HUES64 (cell line): ENCODE measurements around the gene MICALL1.

Source experiments
- H3K27ac ChIP-seq: 2 replicates; pipeline ENCODE4 v1.7.0; 2013; ENCODE audit warnings: low read depth, low read length, inconsistent platforms
- H3K27me3 ChIP-seq: 2 replicates; pipeline ENCODE4 v1.6.1; 2013; ENCODE audit warnings: mild to moderate bottlenecking, low read length; ENCODE audit not compliant: insufficient read depth
- H3K36me3 ChIP-seq: 2 replicates; pipeline ENCODE4 v1.6.1; 2013; ENCODE audit warnings: mild to moderate bottlenecking, low read length; ENCODE audit not compliant: insufficient read depth
- H3K4me1 ChIP-seq: 2 replicates; pipeline ENCODE4 v1.6.1; 2013; ENCODE audit warnings: mild to moderate bottlenecking, low read length, moderate library complexity; ENCODE audit not compliant: insufficient read depth
- H3K4me3 ChIP-seq: 2 replicates; pipeline ENCODE4 v1.5.1; 2013; ENCODE audit warnings: mild to moderate bottlenecking, low read length, moderate library complexity
- H3K9ac ChIP-seq: 2 replicates; pipeline ENCODE4 v1.6.1; 2013; ENCODE audit warnings: mild to moderate bottlenecking, low read depth, low read length
- H3K9me3 ChIP-seq: 2 replicates; pipeline ENCODE4 v1.6.1; 2013; ENCODE audit warnings: low read depth, low read length; ENCODE audit not compliant: insufficient read depth
- WGBS: fragments of 150-250, 120-280 bp; methylation state at CpG from one replicate; pipeline ENCODE4 v1.1.7; 2013; ENCODE audit warnings: missing lambda C conversion rate; 5-methylcytosine and 5-hydroxymethylcytosine counted together

The MICALL1 gene

GRCh38 chr22:37922191-37922590, 16.1 kb downstream of the MICALL1 start:
- Histone ChIP-seq H3K36me3 (peaks cover 65% of the 10 kb centered on the region), H3K27me3 (no peaks in the 10 kb centered on the region)

GRCh38 chr22:37923927-37924326, 17.8 kb downstream of the MICALL1 start:
- no peaks in the 10 kb centered on the region for H3K4me1 ChIP-seq

More at GRCh38 chr22:37922191-37922590, 16.1 kb downstream of the MICALL1 start:
- Histone ChIP-seq H3K4me1 (no peaks in the 10 kb centered on the region), H3K9me3 (no peaks in the 10 kb centered on the region), H3K9ac (no peak overlapping the region), H3K27ac (no peak overlapping the region), H3K4me3 (no peak overlapping the region)
- WGBS, result 95% methylated on average over 11 of the region's 11 CpGs

GRCh38 chr22:37924386-37925065, 18.4 kb downstream of the MICALL1 start:
- Histone ChIP-seq H3K4me3 (no peak overlapping the region), H3K4me1 (no peaks in the 10 kb centered on the region), H3K36me3 (peaks cover 60% of the 10 kb centered on the region), H3K9ac (no peak overlapping the region), H3K27ac (no peak overlapping the region), H3K9me3 (no peaks in the 10 kb centered on the region), H3K27me3 (no peaks in the 10 kb centered on the region)
- WGBS, result 93% methylated on average over 18 of the region's 18 CpGs

More at GRCh38 chr22:37923927-37924326, 17.8 kb downstream of the MICALL1 start:
- no peak overlapping the region for H3K9ac ChIP-seq
- H3K9me3 ChIP-seq, result no peaks in the 10 kb centered on the region
- WGBS, result 92% methylated on average over 4 of the region's 4 CpGs
- H3K27me3 ChIP-seq, result no peaks in the 10 kb centered on the region
- peaks cover 59% of the 10 kb centered on the region for H3K36me3 ChIP-seq
- no peak overlapping the region for H3K27ac ChIP-seq
- H3K4me3 ChIP-seq, result no peak overlapping the region

DNA sequence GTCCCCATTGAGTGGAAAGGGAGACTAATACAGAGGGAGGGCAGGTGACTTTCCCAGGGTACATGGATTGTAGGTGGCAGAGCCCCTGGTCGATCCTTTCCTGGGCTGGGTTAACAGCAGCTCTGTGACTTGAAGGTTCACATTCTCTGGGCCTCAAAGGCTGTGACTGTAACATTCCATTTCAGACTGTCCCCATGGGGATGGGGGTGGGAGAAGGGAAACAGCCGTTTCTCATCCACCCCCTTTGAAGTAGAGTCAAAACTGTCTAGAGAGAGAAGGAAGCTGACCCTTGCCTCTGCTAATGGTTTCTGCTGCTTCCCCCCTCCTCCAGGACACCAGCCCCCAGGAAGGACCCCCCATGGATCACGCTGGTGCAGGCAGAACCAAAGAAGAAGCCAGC, 19.2 kb downstream of the MICALL1 start:
- Histone ChIP-seq H3K36me3 (peaks cover 54% of the 10 kb centered on the region), H3K27me3 (no peaks in the 10 kb centered on the region), H3K4me1 (no peaks in the 10 kb centered on the region), H3K4me3 (no peak overlapping the region), H3K9me3 (no peaks in the 10 kb centered on the region), H3K27ac (no peak overlapping the region), H3K9ac (no peak overlapping the region)
- WGBS, result 93% methylated on average over 3 of the region's 3 CpGs

- Histone ChIP-seq H3K9me3 (no peaks in the 10 kb centered on the region), H3K27me3 (no peaks in the 10 kb centered on the region), H3K27ac (no peak overlapping the region), H3K4me1 (no peaks in the 10 kb centered on the region), H3K36me3 (peaks cover 54% of the 10 kb centered on the region), H3K9ac (no peak overlapping the region), H3K4me3 (no peak overlapping the region)
- WGBS, result 96% methylated on average over 12 of the region's 15 CpGs
These were observed 19.7 kb downstream of the MICALL1 start for GRCh38 chr22:37925767-37926166.

DNA sequence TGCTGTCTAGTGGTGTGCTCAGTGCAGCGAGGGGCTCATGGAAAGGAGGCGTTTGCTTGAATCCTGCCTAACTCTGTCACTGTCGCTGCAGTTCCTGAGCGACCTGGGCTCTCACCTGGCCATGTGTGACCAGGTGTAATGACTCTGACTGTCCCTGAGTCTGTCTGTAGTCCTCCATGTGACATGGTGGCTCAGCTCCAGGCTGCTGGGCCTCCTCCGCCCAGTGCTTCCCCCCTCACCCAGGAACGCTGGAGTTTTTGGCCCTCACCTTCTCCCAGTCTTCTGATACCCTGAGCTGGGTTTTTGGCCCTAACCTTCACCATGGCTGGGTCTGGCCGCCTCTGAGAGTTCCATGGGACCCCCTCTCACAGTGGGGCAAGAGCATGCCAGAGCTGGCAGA, 20.3 kb downstream of the MICALL1 start:
- Histone ChIP-seq H3K9me3 (no peaks in the 10 kb centered on the region), H3K27me3 (no peaks in the 10 kb centered on the region), H3K27ac (no peak overlapping the region), H3K4me1 (no peaks in the 10 kb centered on the region), H3K9ac (no peak overlapping the region), H3K36me3 (peaks cover 48% of the 10 kb centered on the region), H3K4me3 (no peak overlapping the region)
- 95% methylated on average over 7 of the region's 7 CpGs for WGBS

DNA sequence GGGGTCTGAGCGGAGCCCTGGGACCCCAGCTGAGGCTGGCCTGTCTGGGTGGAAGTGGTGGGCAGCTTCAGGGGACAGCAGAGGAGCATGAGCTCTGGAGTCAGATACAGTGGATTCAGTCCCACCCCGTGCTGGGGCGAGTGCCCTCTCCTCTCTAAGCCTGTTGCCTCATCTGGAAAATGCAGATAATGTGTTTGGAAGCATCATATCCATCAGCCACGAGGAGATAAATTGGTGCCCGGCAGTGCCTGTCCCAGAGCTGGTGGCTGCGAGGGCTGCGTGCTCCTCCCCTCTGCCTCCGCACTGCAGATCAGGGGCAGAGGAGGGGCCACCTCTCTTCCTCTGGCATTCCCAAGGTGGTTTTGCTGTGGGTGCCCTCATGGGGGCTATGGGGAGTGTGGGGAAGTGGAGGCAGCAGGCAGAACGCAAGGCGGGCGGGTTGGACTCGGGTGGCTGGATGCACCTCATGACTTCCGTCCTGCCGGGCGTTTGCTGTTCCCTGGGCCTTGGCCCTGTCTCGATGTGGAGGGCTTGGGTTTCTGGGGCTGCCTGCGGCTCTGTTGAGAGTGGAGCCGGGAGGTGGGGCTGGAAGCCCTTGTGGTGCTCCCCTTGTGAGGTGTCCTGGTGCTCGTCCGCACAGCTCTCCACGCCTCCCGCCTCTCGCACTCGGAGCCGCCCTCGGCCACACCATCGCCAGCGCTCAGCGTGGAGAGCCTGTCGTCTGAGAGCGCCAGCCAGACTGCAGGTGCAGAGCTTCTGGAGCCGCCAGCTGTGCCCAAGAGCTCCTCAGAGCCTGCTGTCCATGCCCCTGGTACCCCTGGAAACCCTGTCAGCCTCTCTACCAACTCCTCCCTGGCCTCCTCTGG, 20.9 kb downstream of the MICALL1 start:
- Histone ChIP-seq H3K4me1 (no peaks in the 10 kb centered on the region), H3K9me3 (no peaks in the 10 kb centered on the region), H3K9ac (no peak overlapping the region), H3K4me3 (no peak overlapping the region), H3K27me3 (no peaks in the 10 kb centered on the region), H3K27ac (no peak overlapping the region), H3K36me3 (peaks cover 45% of the 10 kb centered on the region)
- 96% methylated on average over 32 of the region's 32 CpGs for WGBS

DNA sequence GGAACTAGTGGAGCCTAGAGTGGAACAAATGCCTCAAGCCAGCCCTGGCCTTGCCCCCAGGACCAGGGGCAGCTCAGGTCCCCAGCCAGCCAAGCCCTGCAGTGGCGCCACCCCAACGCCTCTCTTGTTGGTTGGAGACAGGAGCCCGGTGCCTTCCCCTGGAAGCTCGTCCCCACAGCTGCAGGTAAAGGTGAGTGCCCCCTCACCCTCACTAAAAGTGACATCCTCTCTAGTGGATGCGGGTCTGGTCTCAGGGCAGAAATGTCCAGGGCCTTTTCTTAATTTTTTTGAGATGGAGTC, 21.5 kb downstream of the MICALL1 start:
- Histone ChIP-seq H3K9me3 (no peaks in the 10 kb centered on the region), H3K9ac (no peak overlapping the region), H3K4me3 (no peak overlapping the region), H3K36me3 (peaks cover 50% of the 10 kb centered on the region), H3K4me1 (no peaks in the 10 kb centered on the region), H3K27me3 (no peaks in the 10 kb centered on the region), H3K27ac (no peak overlapping the region)
- 97% methylated on average over 5 of the region's 5 CpGs for WGBS

GRCh38 chr22:37929390-37929789, 23.3 kb downstream of the MICALL1 start:
- Histone ChIP-seq H3K9ac (no peak overlapping the region), H3K27me3 (no peaks in the 10 kb centered on the region), H3K4me1 (peaks cover 3% of the 10 kb centered on the region), H3K4me3 (no peak overlapping the region), H3K36me3 (peaks cover 56% of the 10 kb centered on the region), H3K9me3 (no peaks in the 10 kb centered on the region), H3K27ac (no peak overlapping the region)
- WGBS, result 95% methylated on average over 5 of the region's 5 CpGs

DNA sequence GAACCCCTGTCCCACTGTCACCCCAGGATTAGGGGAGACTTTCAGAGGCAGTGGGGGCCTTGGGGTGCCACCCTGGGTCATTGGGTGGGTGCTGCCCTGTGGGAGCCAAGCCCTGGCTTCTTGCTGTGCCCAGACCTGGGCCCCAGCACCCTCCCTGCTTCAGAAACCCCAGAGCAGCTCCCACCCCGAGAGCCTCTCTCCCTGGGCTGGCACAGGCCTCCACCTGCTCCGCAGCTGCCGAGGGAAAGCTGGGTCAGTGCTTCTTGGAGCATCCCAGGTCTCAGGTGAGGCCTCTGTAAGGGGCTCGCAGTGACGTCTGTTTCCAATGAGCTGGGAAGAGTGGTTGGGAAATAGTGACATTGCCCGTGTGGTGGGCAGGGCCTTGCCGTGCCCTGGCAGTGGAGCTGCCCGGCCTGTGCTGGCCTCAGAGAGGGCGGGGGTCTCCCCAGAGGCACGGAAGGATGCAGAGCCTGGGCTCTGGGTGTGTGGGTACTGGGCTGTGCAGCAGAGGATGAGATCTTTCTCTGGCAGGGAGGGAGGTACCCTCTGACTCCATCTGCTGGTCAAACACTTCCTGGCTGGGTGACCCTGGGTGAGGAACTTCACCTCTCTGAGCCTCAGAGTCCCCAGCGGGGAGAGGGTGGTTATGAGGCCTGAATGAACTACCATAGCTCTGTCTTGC, 24.3 kb downstream of the MICALL1 start:
- no peaks in the 10 kb centered on the region for H3K9me3 ChIP-seq
- peaks cover 3% of the 10 kb centered on the region for H3K4me1 ChIP-seq
- H3K9ac ChIP-seq, result no peak overlapping the region
- H3K36me3 ChIP-seq, result peaks cover 49% of the 10 kb centered on the region
- no peaks in the 10 kb centered on the region for H3K27me3 ChIP-seq
- 92% methylated on average over 11 of the region's 11 CpGs for WGBS
- H3K27ac ChIP-seq, result no peak overlapping the region
- no peak overlapping the region for H3K4me3 ChIP-seq

- no peak overlapping the region for H3K4me3 ChIP-seq
- H3K36me3 ChIP-seq, result peaks cover 44% of the 10 kb centered on the region
- no peak overlapping the region for H3K27ac ChIP-seq
- 94% methylated on average over 2 of the region's 2 CpGs for WGBS
- H3K9me3 ChIP-seq, result no peaks in the 10 kb centered on the region
- no peak overlapping the region for H3K9ac ChIP-seq
- H3K4me1 ChIP-seq, result peaks cover 3% of the 10 kb centered on the region
- no peaks in the 10 kb centered on the region for H3K27me3 ChIP-seq
These were observed 24.9 kb downstream of the MICALL1 start for GRCh38 chr22:37930952-37931440.
